ENCODE measurements around the gene EFCAB5.

EFCAB5 gene

DNA sequence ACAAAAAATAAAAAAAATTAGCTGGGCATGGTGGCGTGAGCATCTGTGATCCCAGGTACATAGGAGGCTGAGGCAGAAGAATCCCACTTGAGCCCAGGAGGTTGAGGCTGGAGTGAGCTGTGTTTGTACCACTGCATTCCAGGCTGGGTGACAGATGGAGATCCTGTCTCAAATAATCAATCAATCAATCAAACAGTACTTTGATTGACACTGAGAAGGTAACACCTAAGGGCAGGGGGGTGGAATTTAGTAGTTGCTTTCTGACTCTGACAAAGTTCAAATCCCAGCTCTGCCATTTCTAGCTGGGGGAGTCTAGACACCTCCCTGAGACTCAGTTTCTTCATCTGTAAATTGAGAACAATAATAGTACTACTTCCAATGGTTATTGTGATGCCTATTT, 23.4 kb upstream of the EFCAB5 start:
- no peaks in the 10 kb centered on the region for H3K27me3 ChIP-seq (ENCODE audit: insufficient read depth, poor library complexity, severe bottlenecking)
- no peak for TF ChIP-seq POLR2AphosphoS5 (IDR thresholded peaks at IDR 0.05; ENCODE audit: low read depth)
- TF ChIP-seq, protein P1, sequence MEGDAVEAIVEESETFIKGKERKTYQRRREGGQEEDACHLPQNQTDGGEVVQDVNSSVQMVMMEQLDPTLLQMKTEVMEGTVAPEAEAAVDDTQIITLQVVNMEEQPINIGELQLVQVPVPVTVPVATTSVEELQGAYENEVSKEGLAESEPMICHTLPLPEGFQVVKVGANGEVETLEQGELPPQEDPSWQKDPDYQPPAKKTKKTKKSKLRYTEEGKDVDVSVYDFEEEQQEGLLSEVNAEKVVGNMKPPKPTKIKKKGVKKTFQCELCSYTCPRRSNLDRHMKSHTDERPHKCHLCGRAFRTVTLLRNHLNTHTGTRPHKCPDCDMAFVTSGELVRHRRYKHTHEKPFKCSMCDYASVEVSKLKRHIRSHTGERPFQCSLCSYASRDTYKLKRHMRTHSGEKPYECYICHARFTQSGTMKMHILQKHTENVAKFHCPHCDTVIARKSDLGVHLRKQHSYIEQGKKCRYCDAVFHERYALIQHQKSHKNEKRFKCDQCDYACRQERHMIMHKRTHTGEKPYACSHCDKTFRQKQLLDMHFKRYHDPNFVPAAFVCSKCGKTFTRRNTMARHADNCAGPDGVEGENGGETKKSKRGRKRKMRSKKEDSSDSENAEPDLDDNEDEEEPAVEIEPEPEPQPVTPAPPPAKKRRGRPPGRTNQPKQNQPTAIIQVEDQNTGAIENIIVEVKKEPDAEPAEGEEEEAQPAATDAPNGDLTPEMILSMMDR (IDR thresholded peaks at IDR 0.05; ENCODE audit: insufficient read depth, low read length): no peak
- no peak for TF ChIP-seq SPI1 (IDR thresholded peaks at IDR 0.05; ENCODE audit: borderline replicate concordance, low read depth)
- TF ChIP-seq, protein P2, sequence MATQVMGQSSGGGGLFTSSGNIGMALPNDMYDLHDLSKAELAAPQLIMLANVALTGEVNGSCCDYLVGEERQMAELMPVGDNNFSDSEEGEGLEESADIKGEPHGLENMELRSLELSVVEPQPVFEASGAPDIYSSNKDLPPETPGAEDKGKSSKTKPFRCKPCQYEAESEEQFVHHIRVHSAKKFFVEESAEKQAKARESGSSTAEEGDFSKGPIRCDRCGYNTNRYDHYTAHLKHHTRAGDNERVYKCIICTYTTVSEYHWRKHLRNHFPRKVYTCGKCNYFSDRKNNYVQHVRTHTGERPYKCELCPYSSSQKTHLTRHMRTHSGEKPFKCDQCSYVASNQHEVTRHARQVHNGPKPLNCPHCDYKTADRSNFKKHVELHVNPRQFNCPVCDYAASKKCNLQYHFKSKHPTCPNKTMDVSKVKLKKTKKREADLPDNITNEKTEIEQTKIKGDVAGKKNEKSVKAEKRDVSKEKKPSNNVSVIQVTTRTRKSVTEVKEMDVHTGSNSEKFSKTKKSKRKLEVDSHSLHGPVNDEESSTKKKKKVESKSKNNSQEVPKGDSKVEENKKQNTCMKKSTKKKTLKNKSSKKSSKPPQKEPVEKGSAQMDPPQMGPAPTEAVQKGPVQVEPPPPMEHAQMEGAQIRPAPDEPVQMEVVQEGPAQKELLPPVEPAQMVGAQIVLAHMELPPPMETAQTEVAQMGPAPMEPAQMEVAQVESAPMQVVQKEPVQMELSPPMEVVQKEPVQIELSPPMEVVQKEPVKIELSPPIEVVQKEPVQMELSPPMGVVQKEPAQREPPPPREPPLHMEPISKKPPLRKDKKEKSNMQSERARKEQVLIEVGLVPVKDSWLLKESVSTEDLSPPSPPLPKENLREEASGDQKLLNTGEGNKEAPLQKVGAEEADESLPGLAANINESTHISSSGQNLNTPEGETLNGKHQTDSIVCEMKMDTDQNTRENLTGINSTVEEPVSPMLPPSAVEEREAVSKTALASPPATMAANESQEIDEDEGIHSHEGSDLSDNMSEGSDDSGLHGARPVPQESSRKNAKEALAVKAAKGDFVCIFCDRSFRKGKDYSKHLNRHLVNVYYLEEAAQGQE (IDR thresholded peaks at IDR 0.05; ENCODE audit: insufficient replicate concordance, low read depth): no peak
- TF ChIP-seq GABPA (IDR thresholded peaks at IDR 0.05; ENCODE audit: low read depth): no peak
- no peak overlapping the region for H3K27ac ChIP-seq (replicated peaks)
- H3K4me3 ChIP-seq (replicated peaks; ENCODE audit: insufficient read depth, low read length): no peak overlapping the region
- no peak for DNase-seq (ENCODE audit: low read depth in 1 of 2, low spot score in 1 of 2)

DNA sequence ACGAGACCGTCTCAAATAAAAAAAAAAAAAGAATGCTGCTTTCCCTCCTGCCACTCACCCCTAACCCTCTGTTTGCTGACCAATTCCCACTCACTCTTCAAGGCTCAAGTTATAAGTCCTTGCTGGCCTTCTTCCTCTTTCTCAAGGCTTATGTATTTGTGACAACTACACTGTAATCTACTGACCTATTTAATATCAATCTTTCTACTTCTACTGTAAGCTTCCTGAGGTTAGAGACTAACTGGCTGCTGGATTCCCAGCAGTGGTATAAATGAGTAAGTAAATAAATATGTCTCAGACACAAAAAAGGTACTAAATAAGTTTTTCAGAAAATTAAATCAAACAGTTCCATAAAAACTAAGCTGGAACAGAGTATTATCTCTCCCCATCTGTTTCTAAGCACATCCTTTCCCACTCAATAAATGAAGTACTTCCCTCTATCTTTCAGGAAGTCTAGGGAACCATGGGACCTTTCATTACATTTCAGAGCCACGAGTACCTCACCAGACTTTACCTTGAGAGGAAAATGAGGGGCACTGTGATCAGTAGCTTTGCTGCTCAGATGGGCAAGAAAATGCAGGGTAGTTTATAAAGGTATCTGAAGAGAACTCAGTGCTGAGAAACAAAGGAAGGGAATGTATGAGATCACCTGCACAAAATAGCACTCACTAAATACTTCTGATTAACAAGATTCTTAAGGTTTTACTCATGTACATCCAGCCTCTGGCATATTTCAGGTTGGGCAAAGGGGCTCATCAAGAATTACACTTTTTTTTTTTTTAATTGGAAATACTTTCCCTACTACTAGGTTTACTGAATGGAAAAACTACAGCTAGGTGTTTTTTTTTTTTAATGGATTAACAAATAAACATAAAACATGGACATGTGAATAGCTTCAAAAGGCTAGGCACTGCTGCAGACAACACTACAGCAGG, 22.2 kb upstream of the EFCAB5 start:
- DNase-seq (ENCODE audit: low read depth in 1 of 2, low spot score in 1 of 2): no peak
- no peak for TF ChIP-seq POLR2AphosphoS5 (IDR thresholded peaks at IDR 0.05; ENCODE audit: low read depth)
- TF ChIP-seq, protein P2 (IDR thresholded peaks at IDR 0.05; ENCODE audit: insufficient replicate concordance, low read depth): no peak
- TF ChIP-seq, protein P1 (IDR thresholded peaks at IDR 0.05; ENCODE audit: insufficient read depth, low read length): no peak
- TF ChIP-seq GABPA (IDR thresholded peaks at IDR 0.05; ENCODE audit: low read depth): no peak
- TF ChIP-seq SPI1 (IDR thresholded peaks at IDR 0.05; ENCODE audit: borderline replicate concordance, low read depth): no peak
- no peaks in the 10 kb centered on the region for H3K27me3 ChIP-seq (ENCODE audit: insufficient read depth, poor library complexity, severe bottlenecking)
- no peak overlapping the region; the same call in 1 of the 2 replicates for H3K27ac ChIP-seq (replicated peaks)
- H3K4me3 ChIP-seq (replicated peaks; ENCODE audit: insufficient read depth, low read length): no peak overlapping the region

DNA sequence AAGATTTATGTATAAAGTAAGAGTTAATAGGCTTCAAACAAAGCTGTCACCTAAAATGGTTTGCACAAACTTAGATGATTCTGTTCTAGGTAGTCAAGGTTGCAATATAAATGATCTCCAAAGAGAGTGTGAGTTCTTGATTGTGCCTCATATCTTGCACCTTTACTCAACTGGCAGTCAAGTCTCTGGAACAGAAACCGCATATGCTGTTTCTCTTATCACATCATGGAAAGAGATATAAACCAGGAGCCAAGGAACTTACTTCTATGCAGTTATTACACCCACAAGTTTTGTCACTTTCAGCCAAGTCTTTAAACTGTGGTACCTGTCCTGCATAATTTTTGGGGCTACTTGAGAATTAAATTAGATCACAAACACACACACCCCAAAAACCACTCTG, 16.6 kb upstream of the EFCAB5 start:
- TF ChIP-seq GABPA (IDR thresholded peaks at IDR 0.05; ENCODE audit: low read depth) (no peak), SPI1 (IDR thresholded peaks at IDR 0.05; ENCODE audit: borderline replicate concordance, low read depth) (no peak), POLR2AphosphoS5 (IDR thresholded peaks at IDR 0.05; ENCODE audit: low read depth) (no peak)
- TF ChIP-seq, protein P2 (IDR thresholded peaks at IDR 0.05; ENCODE audit: insufficient replicate concordance, low read depth): no peak
- TF ChIP-seq, protein P1 (IDR thresholded peaks at IDR 0.05; ENCODE audit: insufficient read depth, low read length): no peak
- H3K4me3 ChIP-seq (replicated peaks; ENCODE audit: insufficient read depth, low read length): no peak overlapping the region
- no peak for DNase-seq (ENCODE audit: low read depth in 1 of 2, low spot score in 1 of 2)
- H3K27ac ChIP-seq (replicated peaks): no peak overlapping the region
- H3K27me3 ChIP-seq (ENCODE audit: insufficient read depth, poor library complexity, severe bottlenecking): no peaks in the 10 kb centered on the region

Measured in HL-60 (cell line).